Measurements from ENCODE around the gene MICALL1.
"Not testable (repeated sequence)": the region's sequence is repeated elsewhere in the genome, so short reads cannot be mapped to it uniquely, and the experiment has no call there.

Gene MICALL1

DNA sequence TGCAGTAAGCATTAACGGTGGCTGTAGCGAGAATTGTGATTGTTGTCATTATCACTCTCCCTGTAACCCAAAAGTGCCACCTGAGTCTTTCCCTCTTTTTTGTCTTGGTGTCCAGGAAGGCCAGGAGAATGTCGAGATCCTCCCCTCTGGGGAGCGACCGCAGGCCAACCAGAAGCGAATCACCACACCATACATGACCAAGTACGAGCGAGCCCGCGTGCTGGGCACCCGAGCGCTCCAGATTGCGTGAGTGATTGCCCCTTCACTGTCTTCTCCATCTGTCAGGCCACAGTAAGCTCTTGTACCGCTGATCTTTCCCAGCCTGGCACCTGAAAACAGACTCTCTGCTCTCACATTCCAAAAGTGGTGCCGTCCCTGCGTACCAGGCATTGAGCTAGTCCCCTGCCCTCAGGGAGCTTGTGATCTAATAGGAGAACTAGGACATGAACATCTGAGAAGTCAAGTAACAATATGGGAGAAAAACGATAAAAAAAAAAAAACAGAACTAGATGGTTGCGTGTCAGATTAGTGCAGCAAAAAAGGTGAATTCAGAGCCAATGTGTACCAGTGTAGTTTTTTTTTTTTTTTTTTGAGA is 53.2 kb downstream of the MICALL1 start:
- no peak for DNase-seq (ENCODE audit: low spot score)

DNA sequence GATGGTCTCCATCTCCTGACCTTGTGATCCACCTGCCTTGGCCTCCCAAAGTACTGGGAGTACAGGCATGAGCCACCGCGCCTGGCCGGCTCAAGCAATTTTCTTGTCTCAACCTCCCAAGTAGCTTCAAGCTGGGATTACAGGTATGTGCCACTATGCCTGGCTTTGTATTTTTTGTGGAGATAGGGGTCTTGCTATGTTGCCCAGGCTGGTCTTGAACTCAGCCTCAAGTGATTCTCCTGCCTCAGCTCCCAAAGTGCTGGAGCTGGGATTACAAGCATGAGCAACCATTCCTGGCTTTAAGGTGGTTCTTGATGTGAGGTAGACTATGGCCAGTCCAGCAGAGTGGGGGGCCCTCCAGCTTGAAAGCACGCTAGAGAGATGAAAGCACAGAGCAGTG is 55.0 kb downstream of the MICALL1 start:
- DNase-seq (ENCODE audit: low spot score): no peak

DNA sequence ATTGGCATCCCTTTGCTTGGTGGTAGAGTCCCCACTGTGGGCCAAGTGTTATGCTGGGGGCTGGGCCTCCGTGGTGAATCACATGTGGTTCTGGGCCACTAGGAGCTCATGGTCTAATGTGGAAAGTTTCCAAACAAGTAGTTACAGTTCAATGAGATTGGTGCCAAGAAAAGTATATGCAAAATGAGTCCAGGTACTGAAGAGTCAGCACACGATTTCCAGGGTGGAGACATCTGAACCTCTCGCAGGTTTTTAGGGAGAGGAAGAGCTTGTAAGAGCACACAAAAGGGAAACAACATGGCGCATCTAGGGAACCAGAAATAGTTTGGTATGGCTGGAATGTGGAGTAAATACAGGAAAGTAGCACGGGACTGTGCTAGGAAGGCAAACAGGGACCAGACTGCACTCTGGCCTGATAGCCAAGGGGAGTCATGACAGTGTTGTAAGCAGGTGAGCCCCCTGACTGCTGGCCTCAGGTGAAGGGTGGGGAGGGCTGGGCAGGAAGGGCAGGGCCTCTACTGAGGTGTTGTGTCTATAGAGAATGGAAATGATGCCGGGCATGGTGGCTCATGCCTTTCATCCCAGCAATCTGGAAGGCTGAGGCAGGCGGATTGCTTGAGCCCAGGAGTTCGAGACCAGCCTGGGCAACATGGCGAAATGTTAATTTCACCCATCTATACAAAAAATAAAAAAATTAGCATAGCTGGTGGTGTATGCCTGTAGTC is 60.0 kb downstream of the MICALL1 start:
- DNase-seq (ENCODE audit: low spot score): no peak

DNA sequence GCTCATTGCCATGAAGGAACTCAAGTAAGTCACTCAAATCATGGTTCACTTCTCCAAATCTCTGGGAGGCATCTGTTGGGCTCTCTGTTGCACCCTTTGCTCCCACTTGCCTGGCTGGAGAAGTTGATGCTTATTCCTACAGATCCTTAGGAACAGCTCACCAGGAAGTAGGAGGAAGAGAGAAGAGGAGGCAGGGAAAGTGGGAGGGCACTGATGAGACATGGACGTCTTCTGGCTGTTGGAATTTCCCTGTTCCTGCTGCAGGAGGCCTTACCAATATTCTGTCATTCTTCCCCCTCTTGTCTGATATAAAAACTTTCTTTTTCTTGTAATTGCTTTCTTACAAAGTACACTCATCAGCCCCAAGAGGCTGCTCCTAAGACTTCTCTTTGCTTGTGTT is 61.0 kb downstream of the MICALL1 start:
- DNase-seq (ENCODE audit: low spot score): no peak

DNA sequence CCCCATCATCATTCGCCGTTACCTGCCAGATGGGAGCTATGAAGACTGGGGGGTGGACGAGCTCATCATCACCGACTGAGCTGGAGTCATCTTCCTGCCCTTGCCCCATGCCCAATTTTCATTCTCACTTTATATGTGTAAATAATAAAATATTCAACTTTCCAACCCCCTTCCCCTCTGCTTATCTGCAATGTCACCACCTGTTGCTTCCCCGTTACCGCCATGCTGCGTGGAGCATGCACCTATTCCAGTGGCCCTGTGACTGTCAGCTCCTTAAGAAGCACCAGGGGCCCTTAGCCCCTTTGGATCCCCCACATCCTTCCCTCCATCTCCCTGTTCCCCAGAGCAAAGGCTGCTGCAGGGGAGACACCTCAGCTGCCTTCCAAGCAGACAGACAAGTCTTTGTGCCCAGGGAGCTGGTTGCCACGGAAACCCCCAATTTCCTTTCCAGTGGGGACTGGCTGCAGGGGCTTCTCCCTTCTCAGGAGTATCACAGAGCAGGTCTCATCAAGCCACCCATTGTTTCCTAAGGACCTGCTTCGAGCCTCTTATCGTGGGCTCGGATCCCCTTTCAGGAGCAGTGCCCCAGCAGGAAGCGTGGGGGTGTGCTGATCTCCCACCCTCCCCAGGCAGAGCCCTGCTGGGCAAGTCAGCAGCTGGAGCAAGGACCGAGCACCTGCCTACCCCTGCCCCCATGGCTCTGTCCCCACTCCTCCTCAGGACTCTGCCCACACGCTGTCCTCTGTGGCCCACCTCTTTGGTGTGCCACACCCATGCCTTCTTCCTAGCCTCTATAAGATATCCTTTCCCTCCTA is 61.7 kb downstream of the MICALL1 start:
- no peak for DNase-seq (ENCODE audit: low spot score)

DNA sequence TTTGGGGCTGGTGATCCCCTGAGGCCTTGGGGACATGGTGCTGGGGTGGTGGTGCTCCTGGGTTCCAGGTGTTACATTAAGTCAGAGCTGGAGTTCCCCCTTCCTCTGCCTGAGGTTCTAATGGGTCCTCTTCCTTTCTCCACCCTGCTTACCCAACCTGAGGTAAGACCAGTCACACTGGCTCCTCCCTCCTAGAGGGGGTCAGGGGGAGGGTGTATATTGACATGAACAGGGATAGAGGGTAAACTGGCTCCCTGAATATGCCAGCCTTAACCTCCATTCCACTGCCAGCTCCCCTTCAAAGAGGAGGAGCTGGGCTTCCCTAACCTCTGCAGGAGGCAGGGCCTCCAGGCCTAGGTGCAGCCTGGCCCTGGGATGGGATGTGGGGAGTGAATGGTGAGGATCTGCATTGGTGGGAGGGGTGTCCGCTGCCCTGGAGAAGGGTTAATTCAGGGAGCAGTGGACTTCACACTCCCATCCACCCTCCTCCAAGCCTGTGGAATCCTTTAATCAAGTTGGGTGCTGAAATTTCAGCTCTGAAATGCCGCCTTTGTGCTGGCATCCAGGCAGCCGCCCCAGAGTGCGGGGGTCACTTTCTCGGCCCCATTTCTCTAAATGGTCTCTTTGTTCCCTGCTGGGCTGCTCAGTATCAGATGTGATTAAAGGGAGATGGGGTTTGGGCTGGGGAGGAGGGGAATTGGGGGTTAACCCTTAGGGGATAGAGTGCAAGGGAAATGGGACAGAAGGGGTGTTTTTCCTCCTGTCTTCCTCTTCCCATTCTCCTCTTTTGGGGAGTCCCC is 62.6 kb downstream of the MICALL1 start:
- no peak for DNase-seq (ENCODE audit: low spot score)

DNA sequence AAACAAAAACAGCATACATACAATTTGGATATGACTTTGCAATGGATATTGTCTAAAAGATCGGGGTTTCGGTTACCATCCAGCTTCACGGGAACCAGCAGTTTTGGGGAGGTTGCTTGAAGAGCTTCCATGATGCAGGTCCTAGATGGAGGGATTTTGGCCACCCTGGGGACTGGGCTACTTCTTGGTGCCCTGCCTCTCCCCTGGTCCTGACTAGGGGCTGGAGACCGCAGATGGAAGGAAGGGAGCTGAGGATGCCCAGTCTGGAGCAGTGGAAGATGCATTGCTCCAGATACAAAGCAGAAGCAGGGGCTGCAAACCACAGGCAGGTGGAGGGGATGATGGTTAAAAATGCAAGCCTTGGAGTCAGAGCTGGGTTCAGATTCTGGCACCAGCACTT is 64.8 kb downstream of the MICALL1 start:
- no peak for DNase-seq (ENCODE audit: low spot score)

DNA sequence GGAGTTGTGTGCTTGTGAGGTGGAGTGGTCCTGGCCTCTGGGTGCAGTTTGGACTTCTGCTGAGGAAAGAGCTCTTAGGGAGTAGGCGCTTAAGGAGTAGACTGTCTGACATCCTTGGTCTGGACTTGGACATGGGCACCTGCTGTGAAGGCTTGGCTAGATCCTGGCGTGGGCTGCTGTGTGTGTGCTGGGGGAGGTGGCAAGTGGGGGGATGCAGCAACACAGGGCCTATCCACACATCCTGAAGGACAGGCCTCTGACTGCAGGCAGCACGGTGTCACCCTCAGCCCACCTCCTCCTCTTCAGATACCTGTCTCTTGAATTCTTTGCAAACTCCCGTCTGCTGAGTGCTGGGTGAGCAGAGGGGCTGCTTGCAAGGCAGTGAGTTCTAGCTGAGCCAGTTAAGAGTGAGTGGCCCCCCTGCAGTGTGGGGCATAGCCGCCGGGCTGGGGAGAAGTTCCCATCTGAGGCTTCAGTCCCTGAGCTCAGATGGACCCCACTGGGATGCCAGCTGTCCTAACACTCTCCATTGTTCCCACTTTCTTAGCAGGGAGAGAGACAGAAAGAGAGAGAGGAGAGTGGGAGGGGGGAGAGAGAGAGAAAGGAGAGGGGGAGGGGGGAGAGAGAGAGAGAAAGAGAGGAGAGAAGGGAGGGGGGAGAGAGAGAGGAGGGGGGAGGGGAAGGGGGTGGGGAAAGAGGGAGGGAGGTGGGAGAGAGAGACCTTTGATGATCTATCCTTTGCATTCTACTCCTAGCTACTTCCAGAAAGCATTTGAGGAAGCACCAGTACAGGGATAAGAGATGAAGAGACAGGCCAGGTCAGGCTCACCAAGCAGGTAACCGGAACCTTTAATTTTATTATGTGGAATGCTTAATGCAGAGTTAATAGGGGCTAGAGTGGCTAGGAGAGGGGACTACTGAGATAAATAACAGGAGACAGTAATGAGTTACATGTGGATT is 65.7 kb downstream of the MICALL1 start:
- no peak for DNase-seq (ENCODE audit: low spot score)

DNA sequence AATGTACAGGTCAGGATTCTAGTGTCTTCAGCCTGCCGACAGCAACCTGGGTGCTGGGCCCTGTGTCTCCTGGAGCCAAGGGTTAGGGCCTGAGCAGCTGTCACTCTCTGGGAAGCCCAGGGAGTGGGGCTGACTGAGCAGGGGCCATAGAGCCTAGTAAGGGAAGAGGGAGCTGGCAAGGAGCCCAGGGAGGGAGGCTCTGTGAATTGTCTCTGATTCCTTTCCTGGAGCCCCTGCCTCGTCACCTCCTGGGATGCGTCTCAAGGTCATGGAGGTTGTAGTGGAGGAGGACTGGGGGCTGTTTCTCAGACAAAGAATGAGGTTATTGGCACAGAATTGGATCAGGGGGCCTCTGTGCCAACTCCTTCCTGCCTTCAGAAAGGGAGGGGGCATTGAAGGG is 66.4 kb downstream of the MICALL1 start:
- DNase-seq (ENCODE audit: low spot score): no peak

DNA sequence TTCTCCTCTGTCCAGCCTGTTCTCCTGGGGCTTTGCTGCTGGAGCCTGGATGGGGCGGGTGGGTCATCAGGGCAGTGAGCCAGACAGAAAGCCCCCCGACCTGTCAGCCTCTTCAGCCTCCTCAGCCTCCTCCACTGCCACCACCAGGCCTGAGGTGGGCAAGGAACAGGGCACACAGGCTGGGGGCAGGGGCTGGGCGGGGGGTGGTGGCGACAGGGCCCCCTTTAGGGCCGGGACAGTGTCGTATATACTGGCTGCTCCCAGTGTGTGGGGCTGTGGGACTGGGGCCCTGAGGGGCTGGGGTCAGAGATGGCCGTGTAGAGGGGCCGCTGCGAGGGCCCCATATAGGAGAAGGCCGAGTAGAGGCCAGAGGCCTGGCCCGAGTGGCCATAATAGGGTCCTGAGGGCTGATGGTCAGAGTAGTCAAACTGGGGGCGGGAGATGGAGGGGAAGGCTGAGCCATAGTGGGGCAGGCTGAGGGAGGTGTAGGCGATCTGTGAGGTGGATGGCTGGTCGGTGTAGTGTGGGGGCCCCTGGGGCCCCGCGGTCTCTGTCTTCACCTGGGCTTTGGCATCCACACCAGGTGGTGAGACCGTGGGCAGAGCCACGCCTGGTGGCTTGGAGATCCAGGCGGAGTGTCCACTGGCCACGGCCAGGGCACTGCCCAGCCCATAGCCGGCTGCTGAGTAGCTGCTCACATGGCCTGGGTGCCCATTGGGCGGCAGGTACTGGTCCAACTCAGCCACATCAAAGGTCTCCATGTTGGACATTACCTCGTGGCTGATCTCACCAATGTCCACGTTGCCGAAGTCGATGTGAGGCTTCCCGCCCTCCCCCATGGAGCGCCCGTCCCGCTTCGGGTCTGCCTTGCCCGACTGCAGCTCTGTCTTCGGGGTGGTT is 67.4 kb downstream of the MICALL1 start:
- DNase-seq (ENCODE audit: low spot score): no peak

DNA sequence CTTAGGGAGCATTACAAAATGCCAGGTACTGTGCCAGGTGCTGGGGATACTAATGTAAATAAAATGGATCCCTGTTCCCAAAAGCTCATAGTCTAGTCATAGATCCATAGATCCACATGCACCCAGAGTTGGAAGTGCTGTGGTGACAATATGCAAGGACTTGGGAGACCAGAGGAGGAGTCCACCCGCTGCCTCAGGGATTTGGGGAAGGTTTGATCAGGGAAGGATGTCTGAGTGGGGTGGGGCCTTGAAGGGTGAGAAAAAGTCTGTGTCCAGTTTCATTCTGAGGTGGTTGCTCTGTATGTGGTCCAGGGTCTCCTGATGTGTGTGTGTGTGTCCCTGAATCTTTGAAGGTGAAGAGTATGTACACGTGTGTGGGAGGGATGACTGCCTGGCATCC is 69.1 kb downstream of the MICALL1 start:
- DNase-seq (ENCODE audit: low spot score): no peak

DNA sequence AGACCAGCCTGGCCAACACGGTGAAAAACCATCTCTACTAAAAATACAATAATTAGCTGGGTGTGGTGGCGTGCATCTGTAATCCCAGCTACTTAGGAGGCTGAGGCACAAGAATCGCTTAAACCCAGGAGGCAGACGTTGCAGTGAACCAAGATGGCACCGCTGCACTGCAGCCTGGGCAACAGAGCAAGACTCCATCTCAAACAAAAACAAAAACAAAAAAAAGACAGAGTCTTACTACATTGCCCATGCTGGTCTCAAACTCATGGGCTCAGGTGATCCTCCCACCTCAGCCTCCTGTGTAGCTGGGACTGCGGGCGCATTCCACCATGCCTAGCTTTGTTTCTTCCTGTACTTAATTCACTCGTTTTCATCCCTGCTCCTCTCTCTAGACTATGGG is 69.9 kb downstream of the MICALL1 start:
- DNase-seq (ENCODE audit: low spot score): not testable (repeated sequence)

DNA sequence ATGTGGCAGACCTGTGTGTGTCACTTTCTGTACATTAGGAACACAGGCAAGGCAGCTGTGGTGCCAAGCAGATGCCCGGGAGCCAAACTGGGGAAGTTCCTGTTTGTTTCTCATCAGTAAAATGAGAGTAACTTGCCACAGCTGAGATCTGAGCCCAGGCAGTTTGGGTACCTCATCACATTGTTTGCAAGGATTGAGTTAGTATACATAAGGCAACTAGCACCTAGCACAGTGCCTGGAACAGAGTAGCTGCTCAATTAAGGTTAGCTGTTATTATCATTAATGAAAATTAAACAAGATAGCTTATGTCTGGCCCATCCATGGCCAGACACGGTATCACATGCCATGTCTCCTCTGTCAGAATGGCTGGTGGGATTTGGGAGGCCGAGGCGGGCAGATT is 70.5 kb downstream of the MICALL1 start:
- no peak for DNase-seq (ENCODE audit: low spot score)

DNA sequence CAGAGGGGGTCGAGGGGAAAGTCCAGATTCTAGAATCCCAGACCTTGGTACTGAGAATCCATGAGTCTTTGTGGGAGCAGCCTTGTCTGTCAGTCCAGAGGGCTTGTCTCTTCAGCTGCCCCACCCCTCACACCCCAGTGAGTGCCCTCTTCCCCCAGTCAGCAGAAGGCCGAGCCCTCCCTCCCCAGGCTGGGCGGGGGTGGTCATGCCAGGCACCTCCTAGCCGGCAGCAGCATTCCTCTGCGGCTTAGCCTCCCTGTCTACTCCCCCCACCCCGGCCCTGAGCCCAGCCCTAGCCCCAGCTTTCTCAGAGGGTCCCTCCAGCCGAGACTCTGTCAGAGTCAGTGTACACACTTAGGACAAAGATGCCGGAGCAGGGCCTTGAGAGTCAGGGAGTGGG is 73.7 kb downstream of the MICALL1 start:
- peak; percentile 38 for DNase-seq (ENCODE audit: low spot score)

DNA sequence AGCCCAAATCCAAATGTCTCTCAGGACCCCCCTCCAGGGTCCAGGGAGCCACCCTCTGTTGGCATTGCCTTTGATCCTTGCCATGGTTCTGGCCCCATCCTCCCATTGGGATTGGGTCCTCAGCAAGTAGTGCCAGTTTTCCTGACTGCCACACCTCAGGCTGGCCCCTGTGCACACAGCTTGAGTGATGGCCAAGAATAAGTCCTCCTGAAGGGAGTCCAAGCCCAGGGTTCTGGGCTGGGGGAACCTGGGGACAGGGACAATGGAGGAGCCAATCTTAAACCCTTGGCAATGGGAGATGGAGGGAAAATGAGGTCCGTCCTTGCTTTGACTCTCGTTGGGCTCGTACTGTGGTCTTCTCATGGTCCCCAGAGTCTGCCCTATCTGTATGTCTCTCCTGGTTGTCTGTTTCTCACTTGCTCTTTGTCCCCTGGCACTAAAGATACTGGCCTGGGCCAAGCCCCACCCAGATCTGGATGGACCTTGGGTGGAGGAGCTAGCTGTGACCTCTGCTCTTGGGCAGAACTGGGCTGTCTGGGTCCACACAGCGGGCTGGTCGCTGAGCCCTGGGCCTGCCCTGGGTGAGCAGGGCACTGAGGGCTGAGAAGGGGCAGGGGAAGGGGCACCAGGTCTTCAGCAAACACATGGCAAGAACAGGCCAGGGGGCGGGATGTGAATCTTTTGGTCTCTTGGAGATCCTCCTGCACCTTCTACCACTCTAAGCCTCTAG is 75.3 kb downstream of the MICALL1 start:
- peak; percentile 16 for DNase-seq (ENCODE audit: low spot score)

DNA sequence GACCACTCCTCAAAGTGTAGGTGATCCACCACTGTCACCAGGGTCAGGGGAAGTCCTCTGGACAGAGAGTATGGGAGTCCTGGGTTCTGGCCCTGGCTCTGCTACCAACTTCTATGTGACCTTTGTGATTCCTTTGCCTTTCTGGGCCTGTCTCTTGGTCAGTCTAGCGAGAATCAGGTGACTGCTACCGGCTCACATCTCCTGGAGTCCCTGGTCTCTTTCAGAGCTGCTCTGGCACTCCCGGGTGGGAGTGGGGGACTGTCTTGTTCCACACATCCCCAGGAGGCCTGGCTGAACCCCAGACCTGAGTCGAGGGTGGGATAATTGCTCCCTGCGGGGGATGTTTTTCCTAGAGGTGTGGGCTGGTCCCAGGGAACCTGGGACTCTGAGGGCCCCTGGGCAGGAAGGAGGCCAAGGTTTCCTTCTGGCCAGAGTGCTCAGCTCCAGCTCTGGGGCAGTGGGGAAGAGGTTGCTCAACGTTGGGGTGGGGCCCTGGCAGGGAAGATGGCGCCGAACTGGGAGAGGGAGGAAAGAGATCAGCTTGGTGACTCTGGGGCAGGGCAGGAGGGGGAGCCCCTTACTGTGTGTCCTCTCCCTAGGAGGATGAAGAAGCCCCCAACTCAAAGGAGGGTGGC is 76.2 kb downstream of the MICALL1 start:
- DNase-seq (ENCODE audit: low spot score): peak; percentile 25

DNA sequence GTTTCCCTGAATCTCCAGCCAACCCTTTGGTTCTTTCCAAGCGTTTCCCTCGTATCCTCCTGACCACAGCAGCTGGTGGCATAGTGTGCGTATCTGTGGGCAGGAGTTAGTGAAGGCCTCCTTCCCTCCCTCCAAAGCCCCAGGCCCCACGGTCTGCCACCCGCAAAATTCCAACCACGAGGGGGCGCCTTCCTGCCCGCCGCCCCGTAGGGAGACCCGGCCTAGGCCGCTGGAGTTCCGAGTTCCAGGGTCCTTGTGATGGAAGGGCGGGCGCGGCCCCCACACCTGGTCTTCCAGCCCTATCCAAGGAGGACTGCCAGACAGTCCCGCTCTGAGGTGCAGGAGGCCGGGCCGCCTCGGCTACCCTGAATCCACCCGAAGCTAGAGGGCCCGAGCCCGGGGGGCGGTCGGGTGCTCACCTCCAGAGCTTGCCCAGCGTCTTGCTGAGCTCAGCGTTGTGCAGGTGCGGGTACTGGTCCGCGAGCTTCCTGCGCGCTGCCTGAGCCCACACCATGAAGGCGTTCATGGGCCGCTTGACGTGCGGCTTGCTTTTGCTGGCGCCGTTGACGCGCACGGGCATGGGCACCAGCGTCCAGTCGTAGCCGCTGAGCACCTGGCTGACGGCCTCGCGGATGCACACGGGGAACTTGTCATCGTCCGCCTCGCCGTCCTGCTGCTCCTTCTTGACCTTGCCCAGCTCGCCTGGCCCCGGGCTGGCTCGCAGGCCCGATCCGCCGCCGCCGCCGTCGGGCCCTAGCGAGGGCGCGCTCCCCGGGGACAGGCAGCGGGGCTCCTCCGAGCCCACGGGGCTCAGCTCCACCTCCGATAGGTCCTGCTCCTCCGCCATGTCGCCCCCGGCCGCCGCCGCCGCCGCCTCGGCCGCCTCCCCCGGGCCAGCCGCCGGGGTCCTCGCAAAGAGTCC is 77.1 kb downstream of the MICALL1 start:
- no peak for DNase-seq (ENCODE audit: low spot score)

Measured in D341Med (cell line).